Measurements from ENCODE around the gene PDSS2.

DNA sequence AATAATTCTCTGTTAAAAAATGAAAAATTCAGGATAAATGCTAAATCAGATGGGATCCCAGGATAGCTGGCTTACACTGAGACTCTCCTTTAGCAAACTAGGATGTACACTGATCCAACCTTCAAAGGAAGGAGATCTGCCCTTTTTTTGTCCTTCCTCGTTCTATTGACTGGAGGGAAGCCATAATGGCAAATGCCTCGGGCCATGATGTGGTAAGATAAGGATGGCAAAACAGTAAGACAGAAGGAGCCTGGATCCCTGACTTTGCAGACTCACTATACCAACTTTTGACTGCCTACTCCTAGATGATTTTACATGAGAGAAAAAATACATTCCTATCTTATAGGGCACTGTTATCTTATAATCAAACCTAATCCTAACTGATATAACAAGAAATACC is 187.1 kb downstream of the PDSS2 start:
- no peak for TF ChIP-seq POLR2AphosphoS5 (IDR thresholded peaks at IDR 0.05; ENCODE audit: low read depth, low read length)
- TF ChIP-seq, protein P1, sequence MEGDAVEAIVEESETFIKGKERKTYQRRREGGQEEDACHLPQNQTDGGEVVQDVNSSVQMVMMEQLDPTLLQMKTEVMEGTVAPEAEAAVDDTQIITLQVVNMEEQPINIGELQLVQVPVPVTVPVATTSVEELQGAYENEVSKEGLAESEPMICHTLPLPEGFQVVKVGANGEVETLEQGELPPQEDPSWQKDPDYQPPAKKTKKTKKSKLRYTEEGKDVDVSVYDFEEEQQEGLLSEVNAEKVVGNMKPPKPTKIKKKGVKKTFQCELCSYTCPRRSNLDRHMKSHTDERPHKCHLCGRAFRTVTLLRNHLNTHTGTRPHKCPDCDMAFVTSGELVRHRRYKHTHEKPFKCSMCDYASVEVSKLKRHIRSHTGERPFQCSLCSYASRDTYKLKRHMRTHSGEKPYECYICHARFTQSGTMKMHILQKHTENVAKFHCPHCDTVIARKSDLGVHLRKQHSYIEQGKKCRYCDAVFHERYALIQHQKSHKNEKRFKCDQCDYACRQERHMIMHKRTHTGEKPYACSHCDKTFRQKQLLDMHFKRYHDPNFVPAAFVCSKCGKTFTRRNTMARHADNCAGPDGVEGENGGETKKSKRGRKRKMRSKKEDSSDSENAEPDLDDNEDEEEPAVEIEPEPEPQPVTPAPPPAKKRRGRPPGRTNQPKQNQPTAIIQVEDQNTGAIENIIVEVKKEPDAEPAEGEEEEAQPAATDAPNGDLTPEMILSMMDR (IDR thresholded peaks at IDR 0.05), result no peak
- TF ChIP-seq TCF7L2 (IDR thresholded peaks at IDR 0.05; ENCODE audit: low read depth, low read length), result no peak

All from Panc1 (cell line).